ENCODE data around the gene OTUD3.
"Not testable (repeated sequence)": the region's sequence is repeated elsewhere in the genome, so short reads cannot be mapped to it uniquely, and the experiment has no call there.

Gene OTUD3

GRCh38 chr1:19882111-19883071, at the start of gene OTUD3:
Gene OTUD3, plus strand, starts transcription at chr1:19882395. Its CDS starts 119 bp downstream, at chr1:19882514.
- DNase-seq (ENCODE audit: low spot score) = peak; percentile 98

GRCh38 chr1:19835578-19835977, 46.6 kb upstream of the OTUD3 start:
- DNase-seq (ENCODE audit: low spot score) = no peak

GRCh38 chr1:19837866-19838265, 44.3 kb upstream of the OTUD3 start:
- no peak for DNase-seq (ENCODE audit: low spot score)

GRCh38 chr1:19840228-19840627, 42.0 kb upstream of the OTUD3 start:
- DNase-seq (ENCODE audit: low spot score) = no peak

- no peak for DNase-seq (ENCODE audit: low spot score)
These were observed 37.3 kb upstream of the OTUD3 start for GRCh38 chr1:19844731-19845495.

GRCh38 chr1:19845555-19845954, 36.6 kb upstream of the OTUD3 start:
- DNase-seq (ENCODE audit: low spot score) = no peak

- no peak for DNase-seq (ENCODE audit: low spot score)
These were observed 35.9 kb upstream of the OTUD3 start for GRCh38 chr1:19846338-19846737.

GRCh38 chr1:19847334-19847733, 34.9 kb upstream of the OTUD3 start:
- DNase-seq (ENCODE audit: low spot score) = not testable (repeated sequence)

GRCh38 chr1:19849307-19849706, 32.9 kb upstream of the OTUD3 start:
- DNase-seq (ENCODE audit: low spot score) = not testable (repeated sequence)

GRCh38 chr1:19850214-19850613, 32.0 kb upstream of the OTUD3 start:
- no peak for DNase-seq (ENCODE audit: low spot score)

GRCh38 chr1:19852036-19852435, 30.2 kb upstream of the OTUD3 start:
- no peak for DNase-seq (ENCODE audit: low spot score)

- DNase-seq (ENCODE audit: low spot score) = no peak
These were observed 27.3 kb upstream of the OTUD3 start for GRCh38 chr1:19854866-19855265.

GRCh38 chr1:19858893-19859292, 23.3 kb upstream of the OTUD3 start:
- no peak for DNase-seq (ENCODE audit: low spot score)

GRCh38 chr1:19859876-19860275, 22.3 kb upstream of the OTUD3 start:
- DNase-seq (ENCODE audit: low spot score) = no peak

GRCh38 chr1:19860418-19860817, 21.8 kb upstream of the OTUD3 start:
- DNase-seq (ENCODE audit: low spot score) = no peak

- no peak for DNase-seq (ENCODE audit: low spot score)
These were observed 21.2 kb upstream of the OTUD3 start for GRCh38 chr1:19861034-19861433.

GRCh38 chr1:19861842-19862530, 20.2 kb upstream of the OTUD3 start:
- DNase-seq (ENCODE audit: low spot score) = no peak

GRCh38 chr1:19862944-19863343, 19.3 kb upstream of the OTUD3 start:
- DNase-seq (ENCODE audit: low spot score) = no peak

- no peak for DNase-seq (ENCODE audit: low spot score)
These were observed 17.5 kb upstream of the OTUD3 start for GRCh38 chr1:19864570-19865160.

- DNase-seq (ENCODE audit: low spot score) = no peak
These were observed 16.2 kb upstream of the OTUD3 start for GRCh38 chr1:19866029-19866428.

GRCh38 chr1:19866758-19867157, 15.4 kb upstream of the OTUD3 start:
- no peak for DNase-seq (ENCODE audit: low spot score)

- not testable (repeated sequence) for DNase-seq (ENCODE audit: low spot score)
These were observed 13.6 kb upstream of the OTUD3 start for GRCh38 chr1:19868575-19868974.
